ENCODE data around the gene TEX35.
"Not testable (repeated sequence)": the region's sequence is repeated elsewhere in the genome, so short reads cannot be mapped to it uniquely, and the experiment has no call there.

Gene TEX35

DNA sequence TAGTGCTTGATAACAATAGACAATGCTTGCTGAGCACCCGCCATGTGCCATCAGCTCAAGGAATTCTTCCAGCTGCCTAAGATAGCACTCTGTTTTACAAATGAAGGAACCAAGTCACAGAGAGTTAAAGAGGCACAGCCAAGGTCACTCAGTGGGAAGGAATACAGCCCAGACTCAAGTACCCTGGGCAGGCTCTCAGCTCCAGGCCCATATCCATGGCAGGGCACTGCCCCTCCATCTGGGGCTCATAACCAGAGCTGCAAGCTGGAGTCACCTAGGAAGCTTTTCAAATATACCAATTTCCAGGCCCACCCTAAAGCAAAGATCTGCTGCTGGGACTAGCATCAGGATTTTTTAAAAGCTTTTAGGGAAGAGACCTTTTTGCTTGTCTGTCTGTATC is 17.8 kb upstream of the TEX35 start:
- no peak for DNase-seq

DNA sequence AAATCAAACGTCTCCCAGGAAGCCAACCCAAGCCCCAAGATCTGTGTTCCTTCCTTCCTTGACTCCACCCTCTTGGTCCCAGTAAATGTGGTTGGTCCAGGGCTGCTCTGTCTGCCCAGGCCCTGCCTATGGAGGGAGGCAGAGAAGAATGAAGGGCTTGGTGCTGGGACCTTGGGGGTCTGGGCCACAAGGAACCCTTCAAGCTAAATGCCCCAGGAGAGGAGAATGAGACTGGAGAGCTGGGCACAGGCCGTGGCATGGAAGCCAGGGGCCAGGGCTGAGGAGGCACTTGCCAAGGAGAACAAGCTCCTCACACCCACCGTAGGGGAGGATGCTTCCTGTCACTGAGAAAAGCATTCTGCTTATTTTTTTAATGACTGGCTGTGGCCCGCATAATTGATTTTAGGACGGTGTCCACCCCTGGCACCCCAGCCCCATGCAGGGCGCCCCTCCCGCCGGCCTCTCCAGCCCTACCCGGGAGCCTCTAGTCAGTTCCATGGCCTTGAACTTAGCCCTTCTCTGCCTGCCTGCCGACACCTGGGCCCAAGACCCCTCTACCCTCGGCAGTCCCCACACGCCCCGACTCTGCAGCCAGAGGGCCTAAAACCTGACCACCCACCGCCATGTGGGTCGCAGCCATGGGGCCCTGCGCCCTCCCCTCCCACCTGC is 17.0 kb upstream of the TEX35 start:
- no peak for DNase-seq

GRCh38 chr1:178496410-178497135 is 16.3 kb upstream of the TEX35 start, which contains the start of gene CLEC20A:
Gene CLEC20A (minus strand): TSS chr1:178496964. CDS start chr1:178496939, 25 bp downstream.
- no peak for DNase-seq

- DNase-seq = no peak
These were observed 14.9 kb upstream of the TEX35 start for GRCh38 chr1:178497903-178498478.

GRCh38 chr1:178498896-178499675 is 13.8 kb upstream of the TEX35 start:
- DNase-seq = no peak

DNA sequence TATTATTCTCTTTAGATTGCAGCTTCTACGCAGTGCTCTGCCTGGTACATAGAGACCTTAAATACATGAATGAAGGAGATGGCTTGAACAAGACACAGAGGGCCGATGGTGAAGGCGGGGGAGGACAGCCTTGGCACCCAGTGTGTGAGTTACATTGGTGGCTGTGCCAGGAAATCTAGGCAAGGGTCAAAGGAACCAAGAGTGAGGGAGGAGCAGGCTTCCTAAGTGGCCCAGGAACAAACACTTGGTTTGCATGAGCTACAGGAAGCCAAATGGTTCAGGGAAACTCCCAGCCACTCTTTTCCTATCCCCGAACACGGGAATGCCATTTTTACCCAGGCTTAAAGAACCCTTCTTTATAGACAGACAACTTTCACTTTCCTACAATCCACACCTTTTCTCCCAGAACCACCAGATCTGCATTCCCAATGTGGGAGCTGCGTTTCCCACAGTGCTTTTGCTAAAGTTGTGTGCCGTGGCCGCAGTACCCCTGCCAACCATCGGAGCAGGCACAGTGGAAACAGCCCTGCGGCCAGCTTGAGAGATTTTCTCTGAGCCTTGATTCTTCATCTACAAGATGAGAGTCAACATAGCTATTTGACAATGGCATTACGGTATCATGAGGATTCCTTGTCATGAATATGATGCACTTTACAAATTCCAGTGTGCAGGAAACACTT is 12.7 kb upstream of the TEX35 start:
- no peak for DNase-seq

GRCh38 chr1:178500936-178501554 is 11.9 kb upstream of the TEX35 start:
- DNase-seq = no peak

- peak; percentile 10 for DNase-seq
These were observed 11.1 kb upstream of the TEX35 start for GRCh38 chr1:178501705-178502329.

DNA sequence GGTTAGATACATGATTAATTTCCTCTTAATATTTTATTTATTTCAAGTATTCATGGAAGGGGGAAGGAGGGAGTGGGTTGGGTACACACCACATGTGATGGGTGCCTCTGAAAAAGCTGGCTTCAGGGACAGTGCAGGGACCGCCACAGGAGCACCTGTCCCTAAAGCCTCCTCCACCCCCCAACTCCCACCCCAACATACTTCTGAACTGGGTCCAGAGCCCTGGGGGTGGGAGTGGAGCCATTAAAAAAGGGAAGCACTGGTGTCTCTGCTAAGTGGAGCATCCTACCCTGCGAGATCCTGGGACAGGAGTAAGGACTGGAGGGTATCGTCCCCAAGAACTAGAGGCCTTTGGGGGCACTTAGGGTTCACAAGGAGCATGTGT is 10.6 kb upstream of the TEX35 start:
- no peak for DNase-seq

DNA sequence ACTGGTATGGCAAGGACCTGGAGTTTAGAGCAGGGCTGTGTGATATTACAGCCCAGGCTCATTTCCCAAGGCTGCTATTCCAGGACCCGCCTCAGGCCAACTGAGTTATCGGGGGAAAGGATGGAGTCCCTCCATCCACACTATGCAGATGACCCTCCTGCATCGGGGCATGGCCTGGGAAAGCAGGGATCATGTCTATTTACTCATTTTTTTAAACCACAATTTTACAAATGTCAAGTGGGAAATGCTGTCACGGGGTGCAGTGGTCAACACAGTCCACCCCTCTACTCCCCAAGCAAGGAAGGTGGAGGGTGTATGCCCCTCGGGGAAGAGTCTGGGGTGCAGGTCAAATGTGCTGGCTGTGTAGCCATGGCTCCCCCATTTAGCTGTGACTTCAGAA is 10.1 kb upstream of the TEX35 start:
- DNase-seq = no peak

GRCh38 chr1:178503316-178503715 is 9.6 kb upstream of the TEX35 start:
- DNase-seq = not testable (repeated sequence)

DNA sequence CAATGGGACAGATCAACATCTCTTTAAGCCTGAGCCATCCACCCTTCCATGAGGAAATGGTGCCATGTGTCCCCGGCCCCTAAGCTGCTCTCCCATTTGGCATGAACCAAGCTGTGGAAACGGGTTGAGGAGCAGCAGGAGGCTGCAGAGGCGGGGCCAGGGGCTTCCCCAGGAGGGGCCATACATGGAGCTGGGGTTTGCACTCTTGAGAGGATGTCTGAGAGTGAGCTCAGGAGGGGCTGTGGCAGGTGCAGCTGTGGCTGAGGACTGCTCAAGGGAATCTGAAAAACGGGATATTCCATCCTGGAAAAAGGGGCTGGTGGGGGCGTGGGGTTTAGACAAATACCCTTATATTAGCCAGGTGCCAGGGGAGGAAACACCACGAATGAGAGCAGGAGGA is 9.1 kb upstream of the TEX35 start:
- DNase-seq = no peak

GRCh38 chr1:178504286-178504685 is 8.6 kb upstream of the TEX35 start:
- no peak for DNase-seq

DNA sequence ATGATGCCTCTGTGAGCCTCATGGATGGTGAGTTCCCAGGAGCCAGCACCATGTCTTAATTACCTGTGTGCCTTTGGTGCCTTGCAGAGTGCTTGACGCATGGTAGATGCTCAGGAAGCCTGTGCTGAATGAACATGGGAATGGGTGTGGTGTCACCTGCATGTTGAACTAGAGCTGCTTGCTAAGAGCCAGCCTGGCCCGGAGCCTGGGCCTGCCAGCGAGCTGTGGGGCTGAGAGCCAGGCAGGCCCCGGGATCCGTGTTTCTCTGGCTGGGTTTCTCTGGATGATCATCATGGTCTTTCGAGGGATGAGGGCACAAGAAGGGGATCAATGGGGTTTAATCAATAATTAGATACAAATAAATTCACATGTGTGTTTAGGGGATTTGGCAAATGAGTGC is 6.7 kb upstream of the TEX35 start:
- no peak for DNase-seq

DNA sequence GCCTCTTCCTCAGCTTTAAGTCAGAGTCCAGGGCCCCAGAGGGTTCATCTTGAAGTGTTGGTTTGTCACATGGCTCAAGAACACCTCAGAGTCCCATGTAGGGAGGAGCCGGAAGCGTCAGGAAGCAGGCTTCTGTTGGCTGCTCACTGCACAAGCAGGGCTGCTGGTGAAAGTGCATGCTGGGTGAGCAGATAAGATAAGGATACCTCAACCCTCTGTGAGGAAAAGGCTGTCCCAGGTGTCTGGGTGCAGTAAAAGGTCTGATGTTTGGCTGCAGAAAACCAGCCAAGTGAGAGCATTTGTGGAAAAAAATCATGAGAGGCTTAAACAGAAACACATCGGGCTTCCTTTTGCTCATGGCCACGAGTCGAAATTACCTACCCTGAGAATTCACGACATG is 6.2 kb upstream of the TEX35 start:
- DNase-seq = no peak

- no peak for DNase-seq
These were observed 3.4 kb upstream of the TEX35 start for GRCh38 chr1:178509414-178510007.

DNA sequence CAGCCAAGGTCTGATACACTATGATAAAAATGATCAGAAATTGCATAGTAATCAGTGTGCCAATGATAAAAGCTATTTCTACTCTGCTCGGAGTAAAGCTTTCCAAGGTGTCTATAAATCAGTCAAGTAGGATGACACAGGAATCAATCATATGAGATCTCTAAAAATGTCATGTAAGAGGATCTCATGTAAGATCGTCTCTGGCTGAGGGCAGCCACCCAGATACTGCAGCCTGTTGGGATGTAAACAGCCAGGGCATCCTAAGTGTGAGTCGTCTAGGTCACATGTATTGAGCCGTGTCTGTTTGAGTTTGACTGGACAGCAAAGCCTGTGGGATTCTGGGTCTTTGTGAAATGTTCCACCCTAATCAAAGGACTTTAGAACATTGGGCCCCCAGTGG is 2.8 kb upstream of the TEX35 start:
- DNase-seq = no peak

- peak; percentile 32 for DNase-seq
These were observed 522 bp downstream of the TEX35 start for GRCh38 chr1:178513278-178513983.

DNA sequence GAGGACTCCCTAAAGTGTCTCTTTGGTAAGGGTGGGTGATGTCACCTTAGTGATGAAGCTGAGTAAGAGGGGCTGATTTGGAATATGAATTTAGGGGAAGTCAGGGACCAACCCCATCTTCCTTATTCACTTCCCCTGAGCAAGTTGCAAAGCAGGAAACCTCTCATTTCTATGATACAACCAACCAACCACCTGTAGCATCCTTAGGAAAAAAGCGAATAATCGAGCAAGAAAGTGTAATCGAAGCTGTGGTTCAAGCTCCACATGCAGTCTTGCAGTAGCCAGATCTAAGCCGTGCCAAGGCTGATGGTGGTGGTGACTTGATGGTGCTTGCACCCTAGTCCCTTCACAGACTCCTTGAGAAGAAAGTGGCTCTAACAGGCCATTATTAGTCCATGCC is 3.2 kb downstream of the TEX35 start:
- DNase-seq = no peak

DNA sequence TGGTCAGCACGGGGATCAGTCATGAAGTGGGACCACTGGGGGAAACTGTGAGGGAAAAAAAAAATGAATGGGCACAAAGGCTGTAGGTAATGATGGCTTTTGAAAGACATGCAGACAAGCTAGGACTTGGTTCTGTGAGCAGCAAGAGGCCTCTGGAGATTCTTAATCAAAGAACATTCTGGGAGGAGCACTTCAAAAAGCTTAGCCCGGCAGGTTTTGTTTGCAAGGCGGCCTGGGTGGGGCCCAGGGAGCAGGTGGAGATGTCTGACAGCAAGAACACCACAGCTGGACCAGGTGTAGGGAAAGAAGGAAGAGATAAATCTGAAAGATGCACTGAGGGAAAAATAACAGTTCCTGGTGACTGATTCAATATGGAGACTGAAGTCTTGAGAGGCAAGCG is 6.0 kb downstream of the TEX35 start:
- no peak for DNase-seq

- DNase-seq = no peak
These were observed 7.9 kb downstream of the TEX35 start for GRCh38 chr1:178520803-178521202.

All from DMS 273 treated with DMSO at 0.1 percent for 48 hours (cell line).